ENCODE results near the gene SIGLEC7. TPM values are rescaled to one million over a fixed set of nuclear protein-coding genes. Genes with fewer than 3 reads are reported as not detected.

The SIGLEC7 gene
- total RNA-seq, 1 donor from 2014 or later, result not detected

DNA sequence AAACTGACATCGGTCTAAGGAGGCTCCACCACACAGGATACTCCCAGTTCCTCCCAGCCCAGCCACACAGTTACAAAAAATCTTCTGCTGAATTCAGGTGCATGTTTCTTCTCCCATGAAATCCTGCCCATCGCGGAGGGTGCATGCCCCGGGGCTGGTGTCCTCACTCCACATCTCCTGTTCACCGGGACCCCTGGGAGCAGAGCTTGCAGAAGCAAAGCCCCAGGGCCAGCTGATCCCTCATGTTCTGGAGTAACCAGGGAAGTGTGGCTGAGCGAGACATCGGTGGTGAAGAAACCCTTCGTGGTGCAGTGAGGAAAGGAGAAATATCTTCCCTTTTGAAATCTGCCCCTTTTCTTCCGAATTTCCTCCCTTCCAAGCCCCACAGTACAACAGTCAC lies 18.3 kb upstream of the SIGLEC7 start:
- Mint-ChIP-seq H3K27ac (ENCODE audit: unreplicated experiment) (no peak overlapping the region), H3K9me3 (ENCODE audit: unreplicated experiment) (peaks cover 1% of the 10 kb centered on the region), H3K27me3 (ENCODE audit: low read depth, unreplicated experiment) (peaks cover 16% of the 10 kb centered on the region), H3K4me3 (ENCODE audit: unreplicated experiment) (no peak overlapping the region), H3K4me1 (ENCODE audit: low read depth, unreplicated experiment) (peaks cover 5% of the 10 kb centered on the region), H3K36me3 (ENCODE audit: low read depth, unreplicated experiment) (no peaks in the 10 kb centered on the region)
- H3K9me3 ChIP-seq (ENCODE audit: insufficient read depth, low read depth, low read length), result no peaks in the 10 kb centered on the region
- DNase-seq (ENCODE audit: low read depth), result no peak
- no peak overlapping the region for H2AFZ ChIP-seq (ENCODE audit: low read depth, low read length)
- no peaks in the 10 kb centered on the region for H3K36me3 ChIP-seq (ENCODE audit: insufficient read depth, low read length)
- no peak overlapping the region for H3K4me3 ChIP-seq (ENCODE audit: insufficient read depth, low read depth, low read length)
- H3K4me1 ChIP-seq (ENCODE audit: insufficient read depth, low read length), result no peaks in the 10 kb centered on the region
- no peak for FAIRE-seq
- no peak for TF ChIP-seq EZH2 (IDR thresholded peaks at IDR 0.05; ENCODE audit: insufficient read depth, low read length)
- TF ChIP-seq, protein P1, sequence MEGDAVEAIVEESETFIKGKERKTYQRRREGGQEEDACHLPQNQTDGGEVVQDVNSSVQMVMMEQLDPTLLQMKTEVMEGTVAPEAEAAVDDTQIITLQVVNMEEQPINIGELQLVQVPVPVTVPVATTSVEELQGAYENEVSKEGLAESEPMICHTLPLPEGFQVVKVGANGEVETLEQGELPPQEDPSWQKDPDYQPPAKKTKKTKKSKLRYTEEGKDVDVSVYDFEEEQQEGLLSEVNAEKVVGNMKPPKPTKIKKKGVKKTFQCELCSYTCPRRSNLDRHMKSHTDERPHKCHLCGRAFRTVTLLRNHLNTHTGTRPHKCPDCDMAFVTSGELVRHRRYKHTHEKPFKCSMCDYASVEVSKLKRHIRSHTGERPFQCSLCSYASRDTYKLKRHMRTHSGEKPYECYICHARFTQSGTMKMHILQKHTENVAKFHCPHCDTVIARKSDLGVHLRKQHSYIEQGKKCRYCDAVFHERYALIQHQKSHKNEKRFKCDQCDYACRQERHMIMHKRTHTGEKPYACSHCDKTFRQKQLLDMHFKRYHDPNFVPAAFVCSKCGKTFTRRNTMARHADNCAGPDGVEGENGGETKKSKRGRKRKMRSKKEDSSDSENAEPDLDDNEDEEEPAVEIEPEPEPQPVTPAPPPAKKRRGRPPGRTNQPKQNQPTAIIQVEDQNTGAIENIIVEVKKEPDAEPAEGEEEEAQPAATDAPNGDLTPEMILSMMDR (IDR thresholded peaks at IDR 0.05; ENCODE audit: insufficient read depth, low read depth, low read length), result no peak
- no peak overlapping the region for H3K9ac ChIP-seq (ENCODE audit: low read length)
- H3K27ac ChIP-seq (ENCODE audit: low read depth, low read length), result no peak overlapping the region
- no peaks in the 10 kb centered on the region for H3K79me2 ChIP-seq (ENCODE audit: insufficient read depth, low read length)
- H3K27me3 ChIP-seq (ENCODE audit: insufficient read depth, low read length), result no peaks in the 10 kb centered on the region
- no peaks in the 10 kb centered on the region for H4K20me1 ChIP-seq (ENCODE audit: insufficient read depth, low read length)
- H3K4me2 ChIP-seq (ENCODE audit: low read length), result no peak overlapping the region

DNA sequence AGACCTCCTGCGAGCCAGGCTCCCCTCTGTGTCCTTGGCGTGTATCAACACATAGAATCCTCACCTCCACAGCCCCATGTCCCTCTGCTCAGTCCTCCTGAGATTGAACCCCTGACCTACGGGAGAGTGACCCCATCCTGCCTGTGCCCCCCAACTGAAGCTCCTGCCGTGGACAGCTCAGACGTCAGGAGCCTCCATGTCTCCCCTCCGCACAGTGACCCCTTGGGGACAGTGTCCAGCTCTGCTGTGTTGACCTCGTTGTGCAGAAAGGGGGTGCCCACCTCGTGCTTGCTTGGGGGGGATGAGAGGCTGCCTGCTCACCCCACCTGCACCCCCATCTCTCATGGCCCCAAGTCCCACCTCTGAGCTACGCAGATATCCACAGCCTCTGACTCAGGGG lies 17.9 kb upstream of the SIGLEC7 start:
- Mint-ChIP-seq H3K4me1 (ENCODE audit: low read depth, unreplicated experiment) (peaks cover 2% of the 10 kb centered on the region), H3K9me3 (ENCODE audit: unreplicated experiment) (peaks cover 1% of the 10 kb centered on the region), H3K27me3 (ENCODE audit: low read depth, unreplicated experiment) (peaks cover 16% of the 10 kb centered on the region), H3K4me3 (ENCODE audit: unreplicated experiment) (no peak overlapping the region), H3K36me3 (ENCODE audit: low read depth, unreplicated experiment) (no peaks in the 10 kb centered on the region), H3K27ac (ENCODE audit: unreplicated experiment) (no peak overlapping the region)
- H4K20me1 ChIP-seq (ENCODE audit: insufficient read depth, low read length), result no peaks in the 10 kb centered on the region
- H3K9me3 ChIP-seq (ENCODE audit: insufficient read depth, low read depth, low read length), result no peaks in the 10 kb centered on the region
- H3K36me3 ChIP-seq (ENCODE audit: insufficient read depth, low read length), result no peaks in the 10 kb centered on the region
- H3K4me1 ChIP-seq (ENCODE audit: insufficient read depth, low read length), result no peaks in the 10 kb centered on the region
- H2AFZ ChIP-seq (ENCODE audit: low read depth, low read length), result no peak overlapping the region
- H3K9ac ChIP-seq (ENCODE audit: low read length), result no peak overlapping the region
- TF ChIP-seq EZH2 (IDR thresholded peaks at IDR 0.05; ENCODE audit: insufficient read depth, low read length), result no peak
- TF ChIP-seq, protein P1 (IDR thresholded peaks at IDR 0.05; ENCODE audit: insufficient read depth, low read depth, low read length), result no peak
- no peak overlapping the region for H3K4me2 ChIP-seq (ENCODE audit: low read length)
- FAIRE-seq, result no peak
- no peak overlapping the region for H3K4me3 ChIP-seq (ENCODE audit: insufficient read depth, low read depth, low read length)
- H3K27ac ChIP-seq (ENCODE audit: low read depth, low read length), result no peak overlapping the region
- H3K79me2 ChIP-seq (ENCODE audit: insufficient read depth, low read length), result no peaks in the 10 kb centered on the region
- DNase-seq (ENCODE audit: low read depth), result no peak
- no peaks in the 10 kb centered on the region for H3K27me3 ChIP-seq (ENCODE audit: insufficient read depth, low read length)

DNA sequence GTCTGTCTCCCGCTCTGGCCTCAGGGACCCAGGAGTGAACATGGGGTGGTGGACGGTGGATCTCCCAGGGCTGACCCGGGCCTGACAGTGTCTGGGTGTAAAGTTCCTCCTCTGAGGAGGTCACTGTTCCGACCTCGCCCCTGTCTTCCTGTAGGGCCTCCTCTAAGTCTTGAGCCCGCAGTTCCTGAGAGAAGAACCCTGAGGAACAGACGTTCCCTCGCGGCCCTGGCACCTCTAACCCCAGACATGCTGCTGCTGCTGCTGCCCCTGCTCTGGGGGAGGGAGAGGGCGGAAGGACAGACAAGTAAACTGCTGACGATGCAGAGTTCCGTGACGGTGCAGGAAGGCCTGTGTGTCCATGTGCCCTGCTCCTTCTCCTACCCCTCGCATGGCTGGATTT lies 17.4 kb upstream of the SIGLEC7 start, which contains the start of gene SIGLEC9:
Gene SIGLEC9, plus strand, starts transcription at position 178 of the 400 bp plus-strand sequence. Its CDS starts 69 bp downstream, at position 247.
- H3K4me1 Mint-ChIP-seq (ENCODE audit: low read depth, unreplicated experiment), result peaks cover 2% of the 10 kb centered on the region
- no peaks in the 10 kb centered on the region for H3K79me2 ChIP-seq (ENCODE audit: insufficient read depth, low read length)
- no peak for DNase-seq (ENCODE audit: low read depth)
- H3K9me3 Mint-ChIP-seq (ENCODE audit: unreplicated experiment), result peaks cover 1% of the 10 kb centered on the region
- H2AFZ ChIP-seq (ENCODE audit: low read depth, low read length), result no peak within 1 kb of the TSS
- TF ChIP-seq, protein P1 (IDR thresholded peaks at IDR 0.05; ENCODE audit: insufficient read depth, low read depth, low read length), result no peak
- no peak for TF ChIP-seq EZH2 (IDR thresholded peaks at IDR 0.05; ENCODE audit: insufficient read depth, low read length)
- no peak within 1 kb of the TSS for H3K4me3 ChIP-seq (ENCODE audit: insufficient read depth, low read depth, low read length)
- H3K27ac Mint-ChIP-seq (ENCODE audit: unreplicated experiment), result no peak within 1 kb of the TSS
- H3K4me2 ChIP-seq (ENCODE audit: low read length), result no peak within 1 kb of the TSS
- peaks cover 16% of the 10 kb centered on the region for H3K27me3 Mint-ChIP-seq (ENCODE audit: low read depth, unreplicated experiment)
- no peak for FAIRE-seq
- H3K27me3 ChIP-seq (ENCODE audit: insufficient read depth, low read length), result no peaks in the 10 kb centered on the region
- no peak within 1 kb of the TSS for H3K27ac ChIP-seq (ENCODE audit: low read depth, low read length)
- no peaks in the 10 kb centered on the region for H3K36me3 Mint-ChIP-seq (ENCODE audit: low read depth, unreplicated experiment)
- no peaks in the 10 kb centered on the region for H3K9me3 ChIP-seq (ENCODE audit: insufficient read depth, low read depth, low read length)
- H3K4me3 Mint-ChIP-seq (ENCODE audit: unreplicated experiment), result no peak within 1 kb of the TSS
- H3K4me1 ChIP-seq (ENCODE audit: insufficient read depth, low read length), result no peaks in the 10 kb centered on the region
- H4K20me1 ChIP-seq (ENCODE audit: insufficient read depth, low read length), result no peaks in the 10 kb centered on the region
- no peaks in the 10 kb centered on the region for H3K36me3 ChIP-seq (ENCODE audit: insufficient read depth, low read length)
- no peak within 1 kb of the TSS for H3K9ac ChIP-seq (ENCODE audit: low read length)

Measured in astrocyte (in vitro differentiated cells and primary cell).